ENCODE data around the gene ADPRS.

ADPRS gene

DNA sequence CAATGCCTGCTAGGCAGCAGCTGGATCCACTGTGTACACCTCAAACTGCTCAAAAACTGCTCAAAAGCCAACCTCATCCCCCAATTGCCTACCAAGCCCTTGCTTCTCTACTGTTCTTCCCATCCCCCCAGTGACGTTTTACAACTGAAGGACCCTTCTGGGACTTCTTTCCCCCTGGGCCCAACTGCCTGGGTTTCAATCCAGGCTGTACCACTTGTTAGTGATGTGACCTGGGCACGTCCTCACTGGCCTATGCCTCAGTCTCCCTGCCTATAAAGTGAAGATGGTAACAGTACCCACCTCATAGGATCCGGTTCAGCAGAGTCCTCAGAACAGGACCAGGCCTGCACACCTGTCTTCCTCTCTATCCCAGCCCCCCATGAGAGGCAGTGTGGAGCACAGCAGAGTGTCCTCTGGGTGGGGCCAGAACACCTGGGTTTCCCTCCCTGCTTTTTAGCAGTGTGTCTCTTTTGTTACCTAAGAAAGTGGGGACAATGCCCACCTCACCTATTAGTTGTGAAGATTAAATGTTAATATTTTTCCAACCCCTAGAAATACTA lies 6.7 kb upstream of the ADPRS start:
- CTCF ChIA-PET, result no interaction called here
- DNase-seq (ENCODE audit: low spot score), result no peak
- no peak overlapping the region for H3K27ac ChIP-seq
- TF ChIP-seq, protein P1, sequence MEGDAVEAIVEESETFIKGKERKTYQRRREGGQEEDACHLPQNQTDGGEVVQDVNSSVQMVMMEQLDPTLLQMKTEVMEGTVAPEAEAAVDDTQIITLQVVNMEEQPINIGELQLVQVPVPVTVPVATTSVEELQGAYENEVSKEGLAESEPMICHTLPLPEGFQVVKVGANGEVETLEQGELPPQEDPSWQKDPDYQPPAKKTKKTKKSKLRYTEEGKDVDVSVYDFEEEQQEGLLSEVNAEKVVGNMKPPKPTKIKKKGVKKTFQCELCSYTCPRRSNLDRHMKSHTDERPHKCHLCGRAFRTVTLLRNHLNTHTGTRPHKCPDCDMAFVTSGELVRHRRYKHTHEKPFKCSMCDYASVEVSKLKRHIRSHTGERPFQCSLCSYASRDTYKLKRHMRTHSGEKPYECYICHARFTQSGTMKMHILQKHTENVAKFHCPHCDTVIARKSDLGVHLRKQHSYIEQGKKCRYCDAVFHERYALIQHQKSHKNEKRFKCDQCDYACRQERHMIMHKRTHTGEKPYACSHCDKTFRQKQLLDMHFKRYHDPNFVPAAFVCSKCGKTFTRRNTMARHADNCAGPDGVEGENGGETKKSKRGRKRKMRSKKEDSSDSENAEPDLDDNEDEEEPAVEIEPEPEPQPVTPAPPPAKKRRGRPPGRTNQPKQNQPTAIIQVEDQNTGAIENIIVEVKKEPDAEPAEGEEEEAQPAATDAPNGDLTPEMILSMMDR (conservative IDR thresholded peaks at IDR 0.05; ENCODE audit: low read depth), result no peak
- POLR2A ChIA-PET (ENCODE audit: low non-redundant PET), result no interaction called here

DNA sequence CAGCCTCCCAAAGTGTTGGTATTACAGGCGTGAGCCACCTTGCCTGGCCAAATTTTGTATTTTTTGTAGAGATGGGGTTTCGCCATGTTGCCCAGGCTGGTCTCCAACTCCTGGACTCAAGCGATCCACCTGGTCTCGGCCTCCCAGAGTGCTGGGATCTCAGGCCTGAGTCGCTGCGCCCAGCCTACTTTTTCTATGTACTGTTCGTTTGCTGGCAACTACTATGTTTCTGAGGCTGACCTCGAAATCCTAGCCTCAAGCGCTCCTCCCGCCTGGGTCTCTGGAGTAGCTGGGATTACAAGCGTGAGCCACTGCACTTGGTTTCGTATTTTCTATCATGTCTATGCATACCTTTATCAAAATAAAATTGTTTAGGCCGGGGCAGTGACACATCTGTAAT lies 5.5 kb upstream of the ADPRS start:
- TF ChIP-seq, protein P1 (conservative IDR thresholded peaks at IDR 0.05; ENCODE audit: low read depth), result no peak
- POLR2A ChIA-PET (ENCODE audit: low non-redundant PET), result no interaction called here
- CTCF ChIA-PET, result no interaction called here
- H3K27ac ChIP-seq, result no peak overlapping the region
- no peak for DNase-seq (ENCODE audit: low spot score)

DNA sequence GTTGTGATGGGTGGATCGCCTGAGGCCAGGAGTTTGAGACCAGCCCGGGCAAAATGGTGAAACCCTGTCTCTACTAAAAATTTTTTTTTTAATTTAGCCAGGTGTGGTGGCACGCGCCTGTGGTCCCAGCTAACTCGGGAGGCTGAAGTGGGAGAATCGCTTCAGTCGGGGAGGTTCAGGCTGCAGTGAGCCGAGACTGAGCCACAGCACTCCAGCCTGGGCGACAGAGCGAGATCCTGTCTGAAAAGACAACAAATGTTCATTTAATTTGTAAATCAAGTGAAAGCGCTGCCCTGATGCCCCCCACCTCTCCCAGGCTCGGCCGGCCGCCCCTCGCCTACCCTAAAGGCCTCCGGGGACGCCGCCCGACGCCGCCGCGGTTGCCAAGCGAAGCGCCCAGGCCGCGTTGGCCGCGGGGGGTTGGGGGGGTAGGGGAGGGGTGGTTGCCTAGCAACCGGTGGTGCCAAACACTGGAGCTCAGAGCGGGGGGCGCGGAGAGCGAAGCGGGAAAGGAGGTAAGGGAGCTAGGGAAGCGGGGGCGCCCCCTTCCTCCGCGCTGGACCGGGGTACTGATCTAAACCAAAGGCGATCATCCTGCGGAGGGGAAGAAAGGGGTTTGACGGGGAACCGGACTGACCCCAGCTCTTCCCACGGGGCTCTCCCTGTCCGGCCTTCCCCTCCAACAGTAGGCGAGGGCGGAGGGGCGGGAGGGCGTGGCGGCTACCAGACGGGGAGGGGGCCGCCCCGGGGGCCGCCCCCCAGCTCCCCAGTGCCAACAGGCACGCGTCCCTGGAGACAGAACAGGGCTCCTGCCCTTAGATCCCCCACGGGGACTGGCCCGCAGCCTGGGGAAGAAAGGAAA lies 4.8 kb upstream of the ADPRS start, which contains the start of gene TEKT2:
TSS of gene TEKT2 (plus strand) at position 460 of the 862 bp plus-strand sequence. CDS start 828 bp downstream, outside the sequence.
- POLR2A ChIA-PET (ENCODE audit: low non-redundant PET), result no interaction called here
- H3K27ac ChIP-seq, result no peak within 1 kb of the TSS
- TF ChIP-seq, protein P1 (conservative IDR thresholded peaks at IDR 0.05; ENCODE audit: low read depth), result no peak
- CTCF ChIA-PET, result interaction anchor here (0.6 kb wide), 1 partner anchor 34 kb away, joined by 3 read pairs; no protein-coding TSS in a partner anchor
- DNase-seq (ENCODE audit: low spot score), result no peak

DNA sequence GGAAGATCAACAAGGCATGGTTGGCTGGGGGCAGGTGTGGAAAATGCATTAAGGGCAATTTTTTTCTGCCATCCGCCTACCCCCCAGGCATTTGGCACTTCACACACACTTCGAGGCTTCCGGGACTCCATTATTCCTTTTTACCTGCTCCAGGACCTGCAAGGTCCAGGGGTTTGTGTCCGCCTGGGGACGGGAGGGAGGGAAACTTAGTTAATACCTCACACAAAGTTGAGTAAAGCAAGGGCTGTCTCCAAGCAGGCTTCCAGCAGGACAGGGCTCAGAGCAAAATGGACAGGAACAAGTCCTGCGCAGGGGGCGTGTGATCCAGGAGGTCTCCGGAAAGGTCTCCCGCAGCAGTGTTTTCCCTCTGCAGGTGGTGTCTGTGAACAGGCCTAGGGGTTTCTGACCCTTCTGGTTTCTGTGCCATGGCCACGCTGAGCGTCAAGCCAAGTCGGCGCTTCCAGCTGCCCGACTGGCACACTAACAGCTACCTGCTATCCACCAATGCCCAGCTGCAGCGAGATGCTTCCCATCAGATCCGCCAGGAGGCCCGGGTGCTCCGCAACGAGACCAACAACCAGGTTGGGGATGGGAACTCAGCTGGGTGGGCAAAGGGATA lies 4.1 kb upstream of the ADPRS start:
- no peak for DNase-seq (ENCODE audit: low spot score)
- POLR2A ChIA-PET (ENCODE audit: low non-redundant PET), result no interaction called here
- CTCF ChIA-PET, result no interaction called here
- TF ChIP-seq, protein P1 (conservative IDR thresholded peaks at IDR 0.05; ENCODE audit: low read depth), result no peak
- no peak overlapping the region for H3K27ac ChIP-seq

DNA sequence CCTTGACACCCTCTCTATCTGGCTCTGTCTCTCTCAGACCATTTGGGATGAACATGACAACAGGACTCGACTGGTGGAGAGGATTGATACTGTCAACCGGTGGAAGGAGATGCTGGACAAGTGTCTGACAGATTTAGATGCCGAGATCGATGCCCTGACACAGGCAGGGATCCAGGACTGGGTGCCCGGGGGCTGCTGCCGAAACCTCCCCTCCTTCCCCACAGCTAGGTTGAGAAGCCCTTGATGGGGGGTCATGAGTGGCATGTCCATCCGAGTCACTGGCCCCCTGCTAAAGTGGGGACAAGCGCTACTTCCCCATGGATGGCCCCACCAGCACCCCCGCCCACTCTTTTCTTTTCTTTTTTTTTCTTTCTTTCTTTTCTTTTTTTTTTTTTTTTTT lies 3.6 kb upstream of the ADPRS start:
- ChIA-PET POLR2A (ENCODE audit: low non-redundant PET) (no interaction called here), CTCF (no interaction called here)
- H3K27ac ChIP-seq, result no peak overlapping the region
- DNase-seq (ENCODE audit: low spot score), result no peak
- TF ChIP-seq, protein P1 (conservative IDR thresholded peaks at IDR 0.05; ENCODE audit: low read depth), result no peak

DNA sequence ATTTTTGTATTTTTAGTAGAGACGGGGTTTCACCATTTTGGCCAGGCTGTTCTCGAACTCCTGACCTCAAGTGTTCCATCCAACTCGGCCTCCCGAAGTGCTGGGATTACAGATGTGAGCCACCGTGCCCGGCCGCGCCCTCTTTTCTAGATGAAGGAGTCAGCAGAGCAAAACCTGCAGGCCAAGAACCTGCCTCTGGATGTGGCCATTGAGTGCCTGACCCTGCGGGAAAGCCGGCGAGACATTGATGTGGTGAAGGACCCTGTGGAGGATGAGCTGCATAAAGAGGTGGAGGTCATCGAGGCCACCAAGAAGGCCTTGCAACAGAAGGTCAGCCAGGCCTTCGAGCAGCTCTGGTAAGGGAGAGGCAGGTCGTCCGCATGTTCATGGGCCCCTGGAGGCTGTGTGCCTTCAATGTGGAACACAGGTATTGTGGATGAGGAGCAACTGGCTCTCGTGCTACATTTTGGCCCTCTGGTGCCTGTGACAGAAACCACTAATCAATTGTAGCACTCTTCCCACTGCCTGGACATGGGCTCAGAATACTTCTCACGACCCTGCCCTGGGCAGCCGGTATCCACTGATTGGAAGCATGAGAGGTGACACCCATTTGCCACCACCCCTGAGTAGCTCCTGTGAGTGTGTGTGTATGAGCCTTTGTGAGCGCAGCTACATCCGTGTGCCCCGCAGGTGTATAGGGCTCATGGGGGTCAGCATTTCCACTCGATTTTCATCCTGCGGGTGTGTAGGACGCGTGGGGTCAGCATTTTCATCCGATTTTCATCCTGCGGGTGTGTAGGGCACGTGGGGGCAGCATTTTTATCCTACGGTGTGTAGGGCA lies 2.8 kb upstream of the ADPRS start:
- H3K27ac ChIP-seq, result no peak overlapping the region
- TF ChIP-seq, protein P1 (conservative IDR thresholded peaks at IDR 0.05; ENCODE audit: low read depth), result no peak
- ChIA-PET CTCF (interaction anchor here (0.6 kb wide), 2 partner anchors 291 to 675 kb away, joined by 3 read pairs; no protein-coding TSS in a partner anchor), POLR2A (ENCODE audit: low non-redundant PET) (no interaction called here)
- no peak for DNase-seq (ENCODE audit: low spot score)
